Natural killer cell (primary cell): ENCODE data around the gene HSF5. TPM values are rescaled to one million over a fixed set of nuclear protein-coding genes. Genes with fewer than 3 reads are reported as not detected.

Experiments used
- ATAC-seq, 3 donors: fragments of 150-1000 bp in 2 of 3; fragments of 200-7000 bp in 1 of 3; cut with Tn5 transposase; 1 replicate in 1 of 3; 2 replicates in 2 of 3; pipeline ENCODE4 v1.10.0; 2021; ENCODE audit warnings: mild to moderate bottlenecking in 2 of 3, moderate library complexity in 2 of 3
- DNase-seq, 2 donors: peaks; one replicate each; pipeline versions ENCODE4 v3.0.0 to v3.0.0-alpha.2; 2013 to 2021; ENCODE audit warnings: mixed read lengths in 1 of 2
- H3K27ac ChIP-seq: one replicate; pipeline ENCODE4 v1.5.1; 2013; ENCODE audit warnings: mild to moderate bottlenecking, low read length
- H3K27me3 ChIP-seq: one replicate; pipeline ENCODE4 v1.6.1; 2013; ENCODE audit warnings: low read length; ENCODE audit not compliant: control insufficient read depth, insufficient read depth
- H3K36me3 ChIP-seq: one replicate; pipeline ENCODE4 v1.6.1; 2013; ENCODE audit warnings: low read length; ENCODE audit not compliant: control insufficient read depth, insufficient read depth
- H3K4me1 ChIP-seq: one replicate; pipeline ENCODE4 v1.6.1; 2013; ENCODE audit warnings: low read length; ENCODE audit not compliant: control insufficient read depth, insufficient read depth
- H3K4me3 ChIP-seq: one replicate; pipeline ENCODE4 v1.5.1; 2013; ENCODE audit warnings: low read length
- H3K9me3 ChIP-seq: one replicate; pipeline ENCODE4 v1.6.1; 2013; ENCODE audit warnings: low read length; ENCODE audit not compliant: control insufficient read depth, insufficient read depth
- H3K27ac Mint-ChIP-seq, 2 donors: one replicate each; pipeline ENCODE4 v1.8.0; 2022; ENCODE audit warnings: mild to moderate bottlenecking in 2 of 2, mixed read lengths in 2 of 2, moderate library complexity in 1 of 2
- H3K27me3 Mint-ChIP-seq, 2 donors: one replicate each; pipeline ENCODE4 v1.8.0; 2022; ENCODE audit warnings: low read depth in 2 of 2, mixed read lengths in 2 of 2
- H3K36me3 Mint-ChIP-seq: one replicate; pipeline ENCODE4 v1.8.0; 2022; ENCODE audit warnings: mixed read lengths
- H3K4me1 Mint-ChIP-seq, 2 donors: one replicate each; pipeline ENCODE4 v1.8.0; 2022; ENCODE audit warnings: mixed read lengths in 2 of 2
- H3K4me3 Mint-ChIP-seq: one replicate; pipeline ENCODE4 v1.8.0; 2022; ENCODE audit warnings: mild to moderate bottlenecking, moderate library complexity, mixed read lengths
- H3K9me3 Mint-ChIP-seq, 2 donors: one replicate each; pipeline ENCODE4 v1.8.0; 2022; ENCODE audit warnings: mixed read lengths in 2 of 2
- WGBS: methylation state at CpG from one replicate; pipeline ENCODE4 v1.1.7; 2013; ENCODE audit warnings: missing lambda C conversion rate; ENCODE audit not compliant: insufficient coverage; 5-methylcytosine and 5-hydroxymethylcytosine counted together
- intact Hi-C: fragments of 100-400 bp; cut with micrococcal nuclease; formaldehyde crosslinking; loops from one replicate; pipeline ENCODE4 v1.14.2; 2022
- total RNA-seq, 4 donors: library from RNA; stranded (reverse); fragments of 120-200 nt in 1 of 4; gene quantifications; one replicate each; pipeline versions ENCODE4 v1.2.3 to v1.2.4, GENCODE V29; 2013 to 2022
- TF ChIP-seq, protein P1 (sequence below): fragments of 200-600 bp; IDR thresholded peaks from one replicate; pipeline ENCODE4 v1.8.0; 2022; ENCODE audit warnings: antibody characterized with exemption

The HSF5 gene
- total RNA-seq, 3 donors from 2014 or later (not counting 1 experiment from before 2014, with no cell fraction given): 0.45 to 1.00 (median 0.94) TPM

DNA sequence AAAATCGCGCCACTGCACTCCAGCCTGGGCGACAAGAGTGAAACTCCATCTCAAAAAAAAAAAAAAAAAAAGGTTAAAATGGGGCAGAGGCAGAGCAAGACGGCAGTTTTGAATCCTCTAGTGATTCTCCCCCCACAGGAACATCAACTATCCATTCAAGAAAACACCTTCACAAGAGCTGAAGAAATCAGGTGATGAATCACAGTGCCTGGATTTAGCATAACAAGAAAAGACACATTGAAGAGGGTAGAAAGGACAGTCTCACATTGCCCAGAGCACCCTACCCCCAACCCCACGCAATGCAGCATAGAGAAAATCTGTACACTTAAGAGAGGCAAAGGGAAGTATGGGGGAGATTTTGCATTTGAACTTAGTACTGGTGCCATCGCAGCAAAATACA, 42.1 kb downstream of the HSF5 start:
- H3K36me3 ChIP-seq: no peaks in the 10 kb centered on the region
- H3K27ac Mint-ChIP-seq: no peak overlapping the region
- H3K27me3 ChIP-seq: no peaks in the 10 kb centered on the region
- 100% methylated on average over 4 of the region's 6 CpGs for WGBS
- TF ChIP-seq, protein P1, sequence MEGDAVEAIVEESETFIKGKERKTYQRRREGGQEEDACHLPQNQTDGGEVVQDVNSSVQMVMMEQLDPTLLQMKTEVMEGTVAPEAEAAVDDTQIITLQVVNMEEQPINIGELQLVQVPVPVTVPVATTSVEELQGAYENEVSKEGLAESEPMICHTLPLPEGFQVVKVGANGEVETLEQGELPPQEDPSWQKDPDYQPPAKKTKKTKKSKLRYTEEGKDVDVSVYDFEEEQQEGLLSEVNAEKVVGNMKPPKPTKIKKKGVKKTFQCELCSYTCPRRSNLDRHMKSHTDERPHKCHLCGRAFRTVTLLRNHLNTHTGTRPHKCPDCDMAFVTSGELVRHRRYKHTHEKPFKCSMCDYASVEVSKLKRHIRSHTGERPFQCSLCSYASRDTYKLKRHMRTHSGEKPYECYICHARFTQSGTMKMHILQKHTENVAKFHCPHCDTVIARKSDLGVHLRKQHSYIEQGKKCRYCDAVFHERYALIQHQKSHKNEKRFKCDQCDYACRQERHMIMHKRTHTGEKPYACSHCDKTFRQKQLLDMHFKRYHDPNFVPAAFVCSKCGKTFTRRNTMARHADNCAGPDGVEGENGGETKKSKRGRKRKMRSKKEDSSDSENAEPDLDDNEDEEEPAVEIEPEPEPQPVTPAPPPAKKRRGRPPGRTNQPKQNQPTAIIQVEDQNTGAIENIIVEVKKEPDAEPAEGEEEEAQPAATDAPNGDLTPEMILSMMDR: no peak
- no peak overlapping the region for H3K4me3 ChIP-seq
- no peaks in the 10 kb centered on the region for H3K9me3 ChIP-seq
- H3K4me1 ChIP-seq: no peaks in the 10 kb centered on the region
- no peak overlapping the region for H3K4me3 Mint-ChIP-seq
- no peaks in the 10 kb centered on the region for H3K36me3 Mint-ChIP-seq
- intact Hi-C loops: loop anchor here (5.0 kb wide), 1 partner anchor 199 kb away; no protein-coding TSS in a partner anchor
- no peak overlapping the region for H3K27ac ChIP-seq
- no peaks in the 10 kb centered on the region for H3K9me3 Mint-ChIP-seq
- no peak for ATAC-seq
- peaks cover 5% of the 10 kb centered on the region in 2 donors for H3K4me1 Mint-ChIP-seq
- no peaks in the 10 kb centered on the region for H3K27me3 Mint-ChIP-seq
- no peak for DNase-seq

DNA sequence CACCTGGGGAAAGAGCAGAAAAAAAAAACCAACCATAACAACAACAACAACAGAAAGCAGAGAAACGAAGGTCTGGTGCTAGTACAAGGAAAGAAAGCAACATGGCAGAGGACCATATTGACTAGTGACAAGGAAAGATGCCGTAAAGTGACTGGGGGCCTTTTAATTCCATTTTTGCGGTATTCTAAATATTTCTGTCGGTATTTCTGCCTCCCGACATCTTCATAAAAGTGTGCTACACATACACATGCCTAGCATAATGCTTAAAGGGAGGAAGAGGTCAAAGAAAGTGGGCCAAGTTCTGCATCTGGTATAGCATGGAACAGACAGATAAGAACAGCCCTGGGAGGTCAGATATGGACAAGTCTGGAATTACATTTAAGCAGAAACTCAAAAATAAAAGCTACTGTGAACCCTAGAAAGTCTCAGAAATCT, 51.4 kb downstream of the HSF5 start:
- H3K36me3 ChIP-seq: no peaks in the 10 kb centered on the region
- no peak for ATAC-seq
- TF ChIP-seq, protein P1: no peak
- no peak for DNase-seq
- H3K27me3 ChIP-seq: no peaks in the 10 kb centered on the region
- H3K36me3 Mint-ChIP-seq: no peaks in the 10 kb centered on the region
- WGBS: 41% methylated on average over 2 of the region's 5 CpGs
- H3K4me1 ChIP-seq: no peaks in the 10 kb centered on the region
- no peak overlapping the region for H3K4me3 ChIP-seq
- H3K4me3 Mint-ChIP-seq: no peak overlapping the region
- H3K4me1 Mint-ChIP-seq: no peaks in the 10 kb centered on the region
- H3K27ac Mint-ChIP-seq: no peak overlapping the region
- H3K27me3 Mint-ChIP-seq: no peaks in the 10 kb centered on the region
- intact Hi-C loops: no loop called here
- H3K27ac ChIP-seq: no peak overlapping the region
- no peaks in the 10 kb centered on the region for H3K9me3 Mint-ChIP-seq
- no peaks in the 10 kb centered on the region for H3K9me3 ChIP-seq

DNA sequence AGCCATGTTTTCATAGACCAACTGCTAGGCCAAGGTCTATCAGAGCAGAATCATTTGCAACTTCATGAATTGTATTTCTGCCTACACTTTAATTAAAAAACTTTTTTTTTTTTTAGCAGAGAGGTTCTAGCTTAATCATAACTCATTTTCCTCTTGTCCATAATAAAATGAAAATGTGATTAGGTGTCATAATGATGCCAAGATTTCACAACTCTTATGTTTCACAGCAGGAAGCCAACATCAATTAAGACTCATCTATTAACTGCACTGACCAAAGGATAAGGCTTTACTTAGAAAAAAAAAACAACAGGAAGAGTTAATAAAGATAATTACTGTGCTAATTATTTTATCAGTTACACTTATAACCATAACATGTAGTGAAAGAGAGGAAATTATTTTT, 52.0 kb downstream of the HSF5 start:
- TF ChIP-seq, protein P1: no peak
- Histone ChIP-seq H3K27ac (no peak overlapping the region), H3K4me1 (no peaks in the 10 kb centered on the region), H3K36me3 (no peaks in the 10 kb centered on the region), H3K9me3 (no peaks in the 10 kb centered on the region), H3K27me3 (no peaks in the 10 kb centered on the region), H3K4me3 (no peak overlapping the region)
- no peaks in the 10 kb centered on the region for H3K27me3 Mint-ChIP-seq
- no peaks in the 10 kb centered on the region for H3K36me3 Mint-ChIP-seq
- H3K9me3 Mint-ChIP-seq: no peaks in the 10 kb centered on the region
- intact Hi-C loops: no loop called here
- no peaks in the 10 kb centered on the region for H3K4me1 Mint-ChIP-seq
- no peak for DNase-seq
- H3K27ac Mint-ChIP-seq: no peak overlapping the region
- no peak overlapping the region for H3K4me3 Mint-ChIP-seq
- ATAC-seq: no peak

DNA sequence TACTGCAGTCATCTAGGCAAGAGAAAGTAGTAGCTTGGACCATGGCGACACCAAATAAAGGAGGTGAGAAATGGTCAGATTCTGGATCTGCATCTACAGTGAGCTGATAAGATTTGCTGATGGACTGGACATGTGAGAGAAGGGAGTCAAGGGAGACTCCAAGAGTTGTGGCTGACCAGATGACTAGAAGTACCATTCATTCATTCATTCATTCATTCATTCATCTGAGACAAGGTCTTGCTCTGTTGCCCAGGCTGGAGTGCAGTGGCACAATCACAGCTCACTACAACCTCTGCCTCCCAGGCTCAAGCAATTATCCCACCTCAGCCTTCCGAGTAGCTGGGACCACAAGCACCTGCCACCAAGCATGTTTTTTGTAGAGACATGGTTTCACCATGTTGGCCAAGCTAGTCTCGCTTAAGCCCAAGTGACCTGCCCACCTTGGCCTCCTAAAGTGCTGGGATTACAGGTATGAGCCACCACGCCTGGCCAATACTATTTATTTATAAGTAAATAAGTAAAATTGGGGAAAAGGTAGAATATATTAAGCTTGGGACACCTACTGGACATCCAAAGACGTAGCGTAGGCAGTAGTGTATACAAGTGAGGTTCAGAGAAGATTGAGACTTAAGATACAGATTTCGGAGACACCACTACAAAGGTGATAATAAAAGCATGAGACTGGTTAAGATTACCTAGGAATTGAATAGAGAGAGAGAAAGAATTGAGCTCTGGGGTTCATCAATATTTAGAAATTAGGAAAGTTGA, 55.2 kb downstream of the HSF5 start:
- no peaks in the 10 kb centered on the region for H3K36me3 Mint-ChIP-seq
- H3K9me3 Mint-ChIP-seq: no peaks in the 10 kb centered on the region
- Histone ChIP-seq H3K4me1 (no peaks in the 10 kb centered on the region), H3K27ac (no peak overlapping the region), H3K9me3 (no peaks in the 10 kb centered on the region), H3K36me3 (no peaks in the 10 kb centered on the region), H3K4me3 (no peak overlapping the region), H3K27me3 (no peaks in the 10 kb centered on the region)
- H3K4me1 Mint-ChIP-seq: no peaks in the 10 kb centered on the region
- H3K4me3 Mint-ChIP-seq: no peak overlapping the region
- no peak for DNase-seq
- TF ChIP-seq, protein P1: no peak
- no peak overlapping the region for H3K27ac Mint-ChIP-seq
- no peaks in the 10 kb centered on the region for H3K27me3 Mint-ChIP-seq
- intact Hi-C loops: no loop called here
- WGBS: 97% methylated on average over 6 of the region's 7 CpGs
- no peak for ATAC-seq
